ENCODE measurements around the gene RTP3.
"Not testable (repeated sequence)": the region's sequence is repeated elsewhere in the genome, so short reads cannot be mapped to it uniquely, and the experiment has no call there.

RTP3 gene

GRCh38 chr3:46541835-46542234 lies 44.1 kb downstream of the RTP3 start:
- no peak for DNase-seq (ENCODE audit: extremely low read depth, low read depth)
- no peak for TF ChIP-seq CTCF (IDR thresholded peaks at IDR 0.05; ENCODE audit: low read depth, low read length)

- TF ChIP-seq CTCF (IDR thresholded peaks at IDR 0.05; ENCODE audit: low read depth, low read length), result no peak
- no peak for DNase-seq (ENCODE audit: extremely low read depth, low read depth)
These were observed 44.6 kb downstream of the RTP3 start for GRCh38 chr3:46542344-46542743.

GRCh38 chr3:46542801-46543201 lies 45.0 kb downstream of the RTP3 start:
- no peak for TF ChIP-seq CTCF (IDR thresholded peaks at IDR 0.05; ENCODE audit: low read depth, low read length)
- DNase-seq (ENCODE audit: extremely low read depth, low read depth), result no peak

- DNase-seq (ENCODE audit: extremely low read depth, low read depth), result no peak
- no peak for TF ChIP-seq CTCF (IDR thresholded peaks at IDR 0.05; ENCODE audit: low read depth, low read length)
These were observed 47.2 kb downstream of the RTP3 start for GRCh38 chr3:46544771-46545503.

- no peak for DNase-seq (ENCODE audit: extremely low read depth, low read depth)
- no peak for TF ChIP-seq CTCF (IDR thresholded peaks at IDR 0.05; ENCODE audit: low read depth, low read length)
These were observed 48.2 kb downstream of the RTP3 start for GRCh38 chr3:46545818-46546630.

- DNase-seq (ENCODE audit: extremely low read depth, low read depth), result no peak
- no peak for TF ChIP-seq CTCF (IDR thresholded peaks at IDR 0.05; ENCODE audit: low read depth, low read length)
These were observed 49.2 kb downstream of the RTP3 start for GRCh38 chr3:46546896-46547440.

- DNase-seq (ENCODE audit: extremely low read depth, low read depth), result not testable (repeated sequence)
These were observed 50.8 kb downstream of the RTP3 start for GRCh38 chr3:46548611-46549010.
